ENCODE measurements around the gene RASSF4.

DNA sequence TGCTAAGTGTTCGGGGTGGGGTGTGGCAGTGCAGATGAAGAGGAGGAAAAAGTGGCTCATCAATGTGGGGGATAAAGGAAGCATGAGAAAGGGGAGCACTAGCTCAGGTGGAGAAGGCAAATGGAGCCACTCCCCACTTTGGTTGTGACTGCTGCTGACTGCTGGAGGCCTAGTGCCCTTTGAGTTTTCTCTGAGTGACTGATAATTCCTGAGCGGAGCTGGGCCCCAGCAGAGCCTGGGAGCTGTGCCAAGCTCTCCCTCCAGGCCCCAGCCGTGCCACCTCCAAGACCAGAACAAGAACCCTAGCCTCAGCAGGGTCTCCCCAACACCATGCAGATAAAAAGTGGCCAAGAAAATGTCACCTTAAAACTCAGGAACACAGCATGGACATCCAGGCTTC, 9.7 kb upstream of the RASSF4 start:
- TF ChIP-seq, protein P1, sequence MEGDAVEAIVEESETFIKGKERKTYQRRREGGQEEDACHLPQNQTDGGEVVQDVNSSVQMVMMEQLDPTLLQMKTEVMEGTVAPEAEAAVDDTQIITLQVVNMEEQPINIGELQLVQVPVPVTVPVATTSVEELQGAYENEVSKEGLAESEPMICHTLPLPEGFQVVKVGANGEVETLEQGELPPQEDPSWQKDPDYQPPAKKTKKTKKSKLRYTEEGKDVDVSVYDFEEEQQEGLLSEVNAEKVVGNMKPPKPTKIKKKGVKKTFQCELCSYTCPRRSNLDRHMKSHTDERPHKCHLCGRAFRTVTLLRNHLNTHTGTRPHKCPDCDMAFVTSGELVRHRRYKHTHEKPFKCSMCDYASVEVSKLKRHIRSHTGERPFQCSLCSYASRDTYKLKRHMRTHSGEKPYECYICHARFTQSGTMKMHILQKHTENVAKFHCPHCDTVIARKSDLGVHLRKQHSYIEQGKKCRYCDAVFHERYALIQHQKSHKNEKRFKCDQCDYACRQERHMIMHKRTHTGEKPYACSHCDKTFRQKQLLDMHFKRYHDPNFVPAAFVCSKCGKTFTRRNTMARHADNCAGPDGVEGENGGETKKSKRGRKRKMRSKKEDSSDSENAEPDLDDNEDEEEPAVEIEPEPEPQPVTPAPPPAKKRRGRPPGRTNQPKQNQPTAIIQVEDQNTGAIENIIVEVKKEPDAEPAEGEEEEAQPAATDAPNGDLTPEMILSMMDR (IDR thresholded peaks at IDR 0.05) = no peak
- no peak for TF ChIP-seq POLR2A (IDR thresholded peaks at IDR 0.05; ENCODE audit: low read depth)
